KOPT-K1 (cell line): ENCODE measurements around the gene S100A5.
A peak's percentile ranks its signal among the peaks of the same experiment; 100 is the strongest.
"Not testable (repeated sequence)": the region's sequence is repeated elsewhere in the genome, so short reads cannot be mapped to it uniquely, and the experiment has no call there.

Source experiments
- H3K27ac ChIP-seq: fragments of 200-600 bp; sonication (generic); 2 replicates; pipeline ENCODE4 v1.5.1; 2016; ENCODE audit warnings: antibody characterized with exemption, mild to moderate bottlenecking, low read depth, low read length; ENCODE audit not compliant: poor library complexity, severe bottlenecking
- H3K36me3 ChIP-seq: fragments of 200-600 bp; sonication (generic); 2 replicates; pipeline ENCODE4 v1.5.1; 2017; ENCODE audit warnings: antibody characterized with exemption, mild to moderate bottlenecking, low read length, moderate library complexity; ENCODE audit not compliant: insufficient read depth
- H3K9me3 ChIP-seq: fragments of 200-600 bp; sonication (generic); 2 replicates; pipeline ENCODE4 v1.5.1; 2017; ENCODE audit warnings: antibody characterized with exemption, low read length, mild to moderate bottlenecking; ENCODE audit not compliant: insufficient read depth, poor library complexity, severe bottlenecking

Gene S100A5

GRCh38 chr1:153540394-153541361, at the start of gene S100A5:
Gene S100A5 (minus strand): TSS chr1:153540934. CDS start chr1:153540191, 743 bp downstream.
- no peaks in the 10 kb centered on the region for H3K9me3 ChIP-seq
- no peaks in the 10 kb centered on the region for H3K36me3 ChIP-seq
- H3K27ac ChIP-seq, result peak within 1 kb of the TSS; percentile 43

- Histone ChIP-seq H3K36me3 (no peaks in the 10 kb centered on the region), H3K9me3 (no peaks in the 10 kb centered on the region), H3K27ac (no peak overlapping the region)
These were observed 47.7 kb upstream of the S100A5 start for GRCh38 chr1:153588482-153588881.

- H3K9me3 ChIP-seq, H3K36me3 ChIP-seq, H3K27ac ChIP-seq: not testable (repeated sequence)
These were observed 47.3 kb upstream of the S100A5 start for GRCh38 chr1:153588033-153588432.

- H3K36me3 ChIP-seq, result no peaks in the 10 kb centered on the region
- no peak overlapping the region for H3K27ac ChIP-seq
These were observed 46.6 kb upstream of the S100A5 start for GRCh38 chr1:153587314-153587713.

GRCh38 chr1:153586347-153586746, 45.6 kb upstream of the S100A5 start:
- Histone ChIP-seq H3K9me3 (no peaks in the 10 kb centered on the region), H3K36me3 (no peaks in the 10 kb centered on the region), H3K27ac (no peak overlapping the region)

More at GRCh38 chr1:153587314-153587713, 46.6 kb upstream of the S100A5 start:
- H3K9me3 ChIP-seq, result no peaks in the 10 kb centered on the region

GRCh38 chr1:153585006-153585405, 44.3 kb upstream of the S100A5 start:
- no peaks in the 10 kb centered on the region for H3K9me3 ChIP-seq
- no peak overlapping the region for H3K27ac ChIP-seq
- H3K36me3 ChIP-seq, result no peaks in the 10 kb centered on the region

GRCh38 chr1:153583976-153584375, 43.2 kb upstream of the S100A5 start:
- H3K36me3 ChIP-seq, result no peaks in the 10 kb centered on the region
- no peak overlapping the region for H3K27ac ChIP-seq
- H3K9me3 ChIP-seq, result no peaks in the 10 kb centered on the region

- not testable (repeated sequence) for H3K36me3 ChIP-seq, H3K9me3 ChIP-seq, H3K27ac ChIP-seq
These were observed 42.8 kb upstream of the S100A5 start for GRCh38 chr1:153583514-153583913.

GRCh38 chr1:153582836-153583235, 42.1 kb upstream of the S100A5 start:
- not testable (repeated sequence) for H3K27ac ChIP-seq, H3K36me3 ChIP-seq, H3K9me3 ChIP-seq

GRCh38 chr1:153578936-153579335, 38.2 kb upstream of the S100A5 start:
- H3K9me3 ChIP-seq, result no peaks in the 10 kb centered on the region
- no peak overlapping the region for H3K27ac ChIP-seq
- H3K36me3 ChIP-seq, result no peaks in the 10 kb centered on the region

- Histone ChIP-seq H3K9me3 (no peaks in the 10 kb centered on the region), H3K27ac (no peak overlapping the region), H3K36me3 (no peaks in the 10 kb centered on the region)
These were observed 37.8 kb upstream of the S100A5 start for GRCh38 chr1:153578490-153578889.

- Histone ChIP-seq H3K9me3 (no peaks in the 10 kb centered on the region), H3K27ac (no peak overlapping the region), H3K36me3 (no peaks in the 10 kb centered on the region)
These were observed 36.9 kb upstream of the S100A5 start for GRCh38 chr1:153577624-153578051.

GRCh38 chr1:153577138-153577537, 36.4 kb upstream of the S100A5 start:
- no peak overlapping the region for H3K27ac ChIP-seq
- no peaks in the 10 kb centered on the region for H3K9me3 ChIP-seq
- H3K36me3 ChIP-seq, result no peaks in the 10 kb centered on the region

GRCh38 chr1:153575497-153575896, 34.8 kb upstream of the S100A5 start:
- not testable (repeated sequence) for H3K9me3 ChIP-seq, H3K27ac ChIP-seq, H3K36me3 ChIP-seq

- H3K9me3 ChIP-seq, H3K36me3 ChIP-seq, H3K27ac ChIP-seq: not testable (repeated sequence)
These were observed 34.4 kb upstream of the S100A5 start for GRCh38 chr1:153575081-153575491.

- Histone ChIP-seq H3K27ac (no peak overlapping the region), H3K36me3 (no peaks in the 10 kb centered on the region), H3K9me3 (no peaks in the 10 kb centered on the region)
These were observed 32.6 kb upstream of the S100A5 start for GRCh38 chr1:153573351-153573750.
